Endothelial cell of umbilical vein (primary cell): ENCODE results near the gene DDA1. TPM values are rescaled to one million over a fixed set of nuclear protein-coding genes. Genes with fewer than 3 reads are reported as not detected.

Experiments used
- BruUV-seq: library from RNA; stranded (reverse); fragments of 400-500 nt; replicated peaks from 2 replicates; lab custom pipeline; 2021; lab: Mats Ljungman, UMichigan
- CTCF ChIA-PET: fragments of 300-600, 350-600 bp; sonication (Branson Sonifier 250); formaldehyde crosslinking; loops from one replicate; lab custom pipeline; 2021; ENCODE audit warnings: antibody characterized with exemption, inconsistent platforms; lab: Charles Lee
- POLR2A ChIA-PET: fragments of 300-600, 350-600 bp; sonication (Branson Sonifier 250); formaldehyde crosslinking; loops from one replicate; lab custom pipeline; 2021; ENCODE audit warnings: antibody characterized with exemption, inconsistent platforms; lab: Charles Lee
- DNase-seq: peaks from one replicate; pipeline ENCODE4 v3.0.0-alpha.2; 2011; ENCODE audit warnings: low read depth, low spot score
- FAIRE-seq: peaks from 2 replicates; lab custom pipeline; 2011; peaks lifted over from hg19 to GRCh38; lab: Jason Lieb, UNC
- H2AFZ ChIP-seq: 2 replicates; pipeline ENCODE4 v1.6.0; 2012; ENCODE audit warnings: low read depth, low read length, control low read depth, inconsistent platforms
- H3K27ac ChIP-seq: 2 replicates; pipeline ENCODE4 v1.5.1; 2011; ENCODE audit warnings: low read depth, mild to moderate bottlenecking, control low read depth, low read length, moderate library complexity; ENCODE audit not compliant: insufficient read depth
- H3K27me3 ChIP-seq, 2 experiments: 2 replicates each; pipeline versions ENCODE4 v1.6.0 to v1.6.1; 2011; ENCODE audit warnings: low read length in 2 of 2, mixed read lengths in 1 of 2; ENCODE audit not compliant: control insufficient read depth in 2 of 2, insufficient read depth in 2 of 2
- H3K36me3 ChIP-seq, 2 experiments: 2 replicates in 1 of 2; 3 replicates in 1 of 2; pipeline ENCODE4 v1.5.1; 2011; ENCODE audit warnings: low read length in 2 of 2, mild to moderate bottlenecking in 1 of 2, moderate library complexity in 1 of 2; ENCODE audit not compliant: control insufficient read depth in 2 of 2, insufficient read depth in 2 of 2; ENCODE audit errors: extremely low read depth in 1 of 2
- H3K4me1 ChIP-seq: 3 replicates; pipeline ENCODE4 v1.5.1; 2011; ENCODE audit warnings: mild to moderate bottlenecking, low read length; ENCODE audit not compliant: control insufficient read depth, insufficient read depth; ENCODE audit errors: extremely low read depth
- H3K4me2 ChIP-seq: 2 replicates; pipeline ENCODE4 v1.6.1; 2011; ENCODE audit warnings: low read length, control low read depth, mixed read lengths; ENCODE audit not compliant: insufficient read depth
- H3K4me3 ChIP-seq, 3 experiments: fragments of 200-600 bp in 1 of 3; sonication (generic), shearing (Covaris generic) in 1 of 3; replicated peaks in 1 of 3; 2 replicates each; pipeline ENCODE4 v1.5.1; 2011 to 2016; ENCODE audit warnings: control low read depth in 3 of 3, low read length in 3 of 3, mild to moderate bottlenecking in 2 of 3, inconsistent platforms in 1 of 3, low read depth in 1 of 3, moderate library complexity in 1 of 3; ENCODE audit not compliant: insufficient read depth in 1 of 3
- H3K79me2 ChIP-seq: 2 replicates; pipeline ENCODE4 v1.6.0; 2012; ENCODE audit warnings: low read length, inconsistent platforms; ENCODE audit not compliant: control insufficient read depth, insufficient read depth
- H3K9ac ChIP-seq: replicated peaks from 2 replicates; pipeline ENCODE3; 2011; ENCODE audit warnings: low read length, control low read depth; ENCODE audit not compliant: insufficient read depth; ENCODE audit errors: extremely low read depth
- H3K9me1 ChIP-seq: replicated peaks from 3 replicates; pipeline ENCODE4 v1.6.0; 2011; ENCODE audit warnings: mild to moderate bottlenecking, low read length; ENCODE audit not compliant: control insufficient read depth, insufficient read depth; ENCODE audit errors: extremely low read depth
- H3K9me3 ChIP-seq: replicated peaks from 2 replicates; pipeline ENCODE4 v1.5.1; 2012; ENCODE audit warnings: low read length, inconsistent platforms; ENCODE audit not compliant: control insufficient read depth, insufficient read depth
- H4K20me1 ChIP-seq: replicated peaks from 2 replicates; pipeline ENCODE3; 2011; ENCODE audit warnings: mild to moderate bottlenecking, low read length; ENCODE audit not compliant: control insufficient read depth, insufficient read depth; ENCODE audit errors: extremely low read depth
- CTCF ChIP-seq, 2 donors: IDR thresholded peaks; 1 replicate in 1 of 2; 2 replicates in 1 of 2; pipeline ENCODE4 v1.5.1; 2011; ENCODE audit warnings: low read length in 2 of 2, mild to moderate bottlenecking in 2 of 2, moderate library complexity in 2 of 2, control low read depth in 1 of 2, inconsistent platforms in 1 of 2, low read depth in 1 of 2; ENCODE audit not compliant: insufficient read depth in 1 of 2; ENCODE audit errors: extremely low read depth in 1 of 2
- EZH2 ChIP-seq: IDR thresholded peaks from 2 replicates; pipeline ENCODE4 v1.6.1; 2012; ENCODE audit warnings: borderline replicate concordance, low read depth, mild to moderate bottlenecking, moderate library complexity, low read length, inconsistent platforms; ENCODE audit not compliant: severe bottlenecking
- FOS ChIP-seq: IDR thresholded peaks from 2 replicates; pipeline ENCODE4 v1.6.1; 2011; ENCODE audit warnings: mild to moderate bottlenecking, low read length, moderate library complexity, borderline replicate concordance; ENCODE audit not compliant: insufficient read depth
- MYC ChIP-seq: IDR thresholded peaks from one replicate; pipeline ENCODE4 v1.6.1; 2011; ENCODE audit warnings: mild to moderate bottlenecking, low read depth, low read length
- POLR2A ChIP-seq: IDR thresholded peaks from 2 replicates; pipeline ENCODE4 v1.6.1; 2012; ENCODE audit warnings: low read depth, mild to moderate bottlenecking, control low read depth, low read length
- POLR2AphosphoS5 ChIP-seq: IDR thresholded peaks from 2 replicates; pipeline ENCODE4 v1.6.1; 2012; ENCODE audit warnings: low read depth, mild to moderate bottlenecking, control low read depth, low read length, moderate library complexity; ENCODE audit not compliant: insufficient read depth
- dilution Hi-C: fragments of 300-500 bp; cut with MboI; formaldehyde crosslinking; loops from one replicate; pipeline ENCODE4 v1.15.0; 2019; ENCODE audit warnings: low sequenced_read_pairs; ENCODE audit not compliant: extremely low pct_ligation_motif_present
- intact Hi-C: fragments of 100-400 bp; cut with micrococcal nuclease; formaldehyde crosslinking; loops from one replicate; pipeline ENCODE4 v1.10.0; 2022
- polyA plus RNA-seq, 4 experiments: library from polyadenylated mRNA; depleted of rRNA in 3 of 4; stranded (reverse) in 3 of 4; unstranded in 1 of 4; fragments of >200 nt; gene quantifications; 2 replicates each; pipeline versions ENCODE4 v1.2.1 to v1.2.3, GENCODE V29; 2011 to 2012; ENCODE audit warnings: missing spikeins in 1 of 4
- total RNA-seq: library from RNA; stranded (reverse); gene quantifications from 2 replicates; pipeline ENCODE4 v1.2.3, GENCODE V29; 2021
- TF ChIP-seq, protein P1 (sequence below): IDR thresholded peaks from 2 replicates; pipeline ENCODE4 v1.6.1; 2011; ENCODE audit not compliant: insufficient read depth, insufficient read length

The DDA1 gene
- total and polyA plus RNA-seq, 2 donors (not counting 3 experiments of a cell fraction or from before 2014, with no cell fraction given) = 52.9 to 64.7 TPM

DNA sequence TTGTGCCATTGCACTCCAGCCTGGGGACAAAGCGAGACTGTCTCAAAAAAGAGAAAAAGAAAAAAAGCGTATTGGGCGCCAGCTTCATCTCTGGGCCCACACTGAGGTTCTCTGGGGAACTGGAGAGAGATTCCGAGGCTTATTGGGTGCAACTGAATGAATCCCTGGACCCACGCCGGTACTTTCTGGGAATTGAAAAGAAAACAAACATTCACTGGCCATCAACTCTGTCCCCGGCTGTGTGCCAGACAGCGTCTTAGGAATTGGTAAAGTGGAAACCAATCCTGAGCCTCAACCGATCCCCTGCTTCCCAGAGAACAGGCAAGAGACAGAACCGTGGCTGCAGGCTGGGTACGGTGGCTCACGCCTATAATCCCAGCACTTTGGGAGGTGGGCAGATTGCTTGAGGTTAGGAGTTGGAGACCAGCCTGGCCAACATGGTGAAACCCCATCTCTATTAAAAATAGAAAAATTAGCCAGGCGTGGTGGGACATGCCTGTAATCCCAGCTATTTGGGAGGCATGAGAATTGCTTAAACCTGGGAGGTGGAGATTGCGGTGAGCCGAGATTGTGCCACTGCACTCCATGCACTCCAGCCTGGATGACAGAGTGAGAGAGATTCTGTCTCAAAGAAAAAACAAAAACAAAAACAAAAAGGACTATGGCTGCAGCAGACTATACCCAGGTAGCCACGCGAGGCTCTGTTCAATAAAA lies 16.7 kb downstream of the DDA1 start:
- Histone ChIP-seq H3K27me3 (peaks cover 4 to 19% of the 10 kb centered on the region in 2 experiments), H3K4me1 (peaks cover 10% of the 10 kb centered on the region), H3K27ac (no peak overlapping the region), H2AFZ (no peak overlapping the region), H3K9me1 (no peaks in the 10 kb centered on the region), H3K36me3 (no peaks in the 10 kb centered on the region), H4K20me1 (no peaks in the 10 kb centered on the region), H3K4me2 (no peak overlapping the region), H3K4me3 (no peak overlapping the region), H3K9ac (no peak overlapping the region), H3K79me2 (no peaks in the 10 kb centered on the region), H3K9me3 (no peaks in the 10 kb centered on the region)
- no TSS peak for BruUV-seq
- dilution Hi-C loops = no loop called here
- TF ChIP-seq, protein P1, sequence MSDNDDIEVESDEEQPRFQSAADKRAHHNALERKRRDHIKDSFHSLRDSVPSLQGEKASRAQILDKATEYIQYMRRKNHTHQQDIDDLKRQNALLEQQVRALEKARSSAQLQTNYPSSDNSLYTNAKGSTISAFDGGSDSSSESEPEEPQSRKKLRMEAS = no peak
- TF ChIP-seq CTCF (IDR thresholded peaks at IDR 0.05; ENCODE audit: extremely low read depth in 1 of 2, insufficient read depth in 1 of 2, low read depth in 1 of 2, low read length in 2 of 2) (no peak), POLR2AphosphoS5 (no peak), MYC (no peak), EZH2 (no peak), POLR2A (no peak), FOS (no peak)
- intact Hi-C loops = no loop called here
- ChIA-PET POLR2A (interaction anchor here (1.3 kb wide), 1 partner anchor 17 kb away, joined by 3 read pairs; the partner anchor contains the start of gene DDA1), CTCF (interaction anchor here (1.4 to 2.5 kb wide), 4 partner anchors 13 to 60 kb away, joined by 3 to 16 read pairs (median 6); partner anchors contain the start of gene DDA1)
- DNase-seq = no peak
- no peak for FAIRE-seq
